GM21367 (cell line): Measurements from ENCODE around the gene ADGRL2.

Experiments
- ATAC-seq: cut with Tn5 transposase; IDR thresholded peaks from one replicate; pipeline ENCODE4 v1.9.1; 2021; ENCODE audit not compliant: unreplicated experiment

The ADGRL2 gene

DNA sequence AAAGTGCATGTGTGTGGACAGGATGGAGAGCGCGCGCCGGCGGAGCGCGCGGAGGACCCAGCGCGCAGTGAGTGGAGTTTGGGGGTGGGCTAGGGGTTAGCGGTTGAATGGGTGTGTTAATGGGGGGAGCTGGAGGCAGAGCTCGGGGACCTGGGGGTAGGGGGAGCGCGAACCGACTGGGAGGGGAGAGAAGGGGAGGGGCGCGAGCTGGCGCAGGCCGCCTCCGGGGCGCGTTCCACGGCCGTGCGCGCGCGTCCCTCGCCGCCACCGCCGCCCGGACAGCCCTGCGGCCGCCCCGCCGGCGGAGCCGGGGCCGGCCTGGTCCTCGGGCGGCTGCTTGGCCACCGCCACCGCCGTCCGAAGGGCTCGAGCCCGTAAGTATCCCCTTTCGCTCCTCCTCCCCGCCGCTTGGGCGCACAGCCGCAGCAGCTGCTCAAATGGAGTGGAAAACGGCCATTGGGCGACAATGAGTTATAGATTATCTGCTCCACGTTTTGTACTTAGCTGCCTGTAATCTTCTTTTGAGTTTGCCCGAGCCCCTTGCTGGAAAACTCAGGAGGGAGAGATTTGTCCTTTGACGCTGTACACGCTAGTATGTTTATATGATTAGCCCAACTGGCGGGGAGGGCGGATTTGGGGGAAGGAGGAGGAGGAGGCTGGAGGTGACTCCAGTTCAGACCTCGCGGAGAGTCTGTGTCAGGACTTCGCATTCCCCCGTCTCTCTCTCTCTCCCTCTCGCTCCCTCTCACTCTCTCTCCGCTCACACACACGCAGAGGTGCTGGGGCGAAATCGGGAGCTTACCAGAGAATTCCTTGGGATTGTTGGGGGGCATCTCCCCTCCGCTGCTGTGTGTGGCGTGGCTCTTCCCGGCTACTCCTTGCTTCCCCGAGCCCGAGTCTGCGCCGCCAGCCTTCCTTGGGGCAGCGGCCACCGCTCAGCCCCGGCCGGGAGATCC, at the start of gene ADGRL2:
Gene ADGRL2 (plus strand): TSS at position 240 of the 956 bp plus-strand sequence. CDS start 36,051 bp downstream, outside the sequence.
- ATAC-seq: no peak

DNA sequence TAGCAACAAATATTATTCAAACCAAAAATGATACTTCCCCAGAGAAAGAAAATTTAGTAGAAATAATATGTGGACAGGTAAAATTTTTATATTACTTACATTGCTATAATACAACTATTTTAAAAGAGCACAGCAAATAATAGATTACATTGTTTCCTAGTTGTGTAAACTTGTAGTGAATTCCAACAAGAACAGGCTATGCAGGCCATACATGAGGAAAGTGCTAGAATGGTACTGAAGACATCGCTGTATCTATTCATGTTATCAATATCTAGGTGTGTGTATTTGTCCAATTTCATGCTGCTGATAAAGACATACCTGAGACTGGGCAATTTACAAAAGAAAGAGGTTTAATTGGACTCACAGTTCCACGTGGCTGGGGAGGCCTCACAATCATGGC, 47.9 kb upstream of the ADGRL2 start:
- no peak for ATAC-seq

DNA sequence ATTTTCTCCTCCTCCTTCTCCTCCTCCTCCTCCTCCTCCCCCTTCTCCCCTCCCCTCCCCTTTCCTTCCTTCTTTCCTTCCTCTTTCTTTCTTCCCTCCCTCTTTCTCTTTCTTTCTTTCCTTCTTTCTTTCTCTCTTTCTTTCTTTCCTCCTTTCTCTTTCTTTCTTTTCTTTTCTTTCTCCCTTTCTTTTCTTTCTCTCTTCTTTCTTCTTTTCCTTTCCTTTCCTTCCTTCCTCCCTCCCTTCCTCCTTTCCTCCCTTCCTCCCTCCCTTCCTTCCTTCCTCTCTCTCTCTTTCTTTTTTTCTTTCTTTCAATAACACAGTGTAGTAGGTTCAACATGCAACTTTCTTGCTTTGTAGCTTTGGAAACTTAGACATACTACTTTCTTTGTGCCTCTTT, 46.3 kb upstream of the ADGRL2 start:
- ATAC-seq: no peak

GRCh38 chr1:81756872-81757271, 43.9 kb upstream of the ADGRL2 start:
- no peak for ATAC-seq

DNA sequence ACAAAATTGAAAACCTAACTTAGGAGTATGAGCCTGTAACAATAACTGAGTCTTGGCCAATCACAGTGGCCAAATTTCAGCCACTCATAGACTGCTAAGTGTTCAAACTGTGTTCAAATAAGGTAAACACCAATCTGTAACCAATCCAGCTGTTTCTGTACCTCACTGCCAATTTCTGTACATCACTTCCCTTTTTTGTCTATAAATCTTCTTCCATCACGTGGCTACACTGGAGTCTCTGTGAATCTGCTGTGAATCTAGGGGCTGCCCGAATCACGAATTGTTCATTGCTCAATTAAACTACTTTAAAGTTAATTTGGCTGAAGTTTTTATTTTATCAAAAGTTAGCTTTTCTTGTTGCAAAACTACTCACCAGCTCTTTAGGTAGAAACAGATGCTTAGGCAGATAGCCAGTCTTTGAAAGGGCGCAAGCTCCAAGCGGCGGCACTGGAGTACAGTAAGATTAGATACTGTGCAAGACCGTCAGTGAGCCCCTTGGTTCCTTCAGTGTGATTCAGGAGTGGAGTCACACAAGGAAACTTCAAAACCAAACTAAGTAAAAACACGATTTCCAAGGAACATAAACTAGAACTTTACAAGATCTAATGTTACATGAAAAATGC, 43.2 kb upstream of the ADGRL2 start:
- ATAC-seq: no peak

DNA sequence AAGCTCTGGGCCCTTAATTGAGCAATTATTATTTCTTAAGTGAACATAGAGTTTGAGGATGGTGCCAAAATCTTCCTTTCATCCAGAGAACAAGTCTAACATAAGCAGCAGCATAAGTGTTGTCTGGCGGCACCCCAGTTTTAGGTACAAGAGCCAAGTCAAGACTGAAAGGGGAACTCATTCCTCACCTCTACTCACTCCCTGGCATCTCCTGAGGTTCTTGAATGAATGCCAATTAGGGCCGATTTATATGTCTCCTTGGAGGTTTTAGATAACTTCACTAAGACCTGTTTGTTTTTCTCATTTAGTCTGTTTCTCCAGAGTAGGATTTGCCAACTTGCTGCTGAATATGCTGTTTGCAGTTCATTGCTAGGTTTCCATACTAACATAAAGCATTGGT, 42.6 kb upstream of the ADGRL2 start:
- no peak for ATAC-seq

DNA sequence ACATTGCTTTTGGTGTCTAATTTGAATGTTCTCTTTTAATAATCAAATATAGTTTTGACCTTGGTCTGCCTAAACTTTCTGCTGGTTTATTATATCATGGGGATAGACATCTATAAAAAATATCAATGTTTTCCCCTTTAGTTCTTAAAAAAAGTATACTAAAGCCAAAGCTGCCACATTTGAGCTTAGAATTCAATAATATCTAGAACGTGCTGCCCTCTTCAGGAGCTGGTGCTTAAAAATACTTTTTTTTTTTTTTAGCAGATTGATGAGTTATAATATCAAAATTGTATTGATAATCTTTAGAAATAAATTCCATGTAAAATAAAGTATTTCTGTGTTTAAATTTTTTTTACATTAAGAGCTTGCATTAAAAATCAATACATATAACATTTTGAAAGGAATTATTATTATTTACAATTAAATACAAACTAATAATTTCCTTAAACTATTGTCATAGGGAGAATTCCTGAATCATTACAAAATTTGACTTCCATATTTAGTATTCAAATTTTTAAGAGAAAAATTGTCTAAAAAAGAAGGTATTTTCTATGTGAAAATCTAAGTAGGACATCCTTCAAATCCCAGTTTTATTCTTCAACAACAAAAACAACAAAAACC, 40.1 kb upstream of the ADGRL2 start:
- no peak for ATAC-seq

DNA sequence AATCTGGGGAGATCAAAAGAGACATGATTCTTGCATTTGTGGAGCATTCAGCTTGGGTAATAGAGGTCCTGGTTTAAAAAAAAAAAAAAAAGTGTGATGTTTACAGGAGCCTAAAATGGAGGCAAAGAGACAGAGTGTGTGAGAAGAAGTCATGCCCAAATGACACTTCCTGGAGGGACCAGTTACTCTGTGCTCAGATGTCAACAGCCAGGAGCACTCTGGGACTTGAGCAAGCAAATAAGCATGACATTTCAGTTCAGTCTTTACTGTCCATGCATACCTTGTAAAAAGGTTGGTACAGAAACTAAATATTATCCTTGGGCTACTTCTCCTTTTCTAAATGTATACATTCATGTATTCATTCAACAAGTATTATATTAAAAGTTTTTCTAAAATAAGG, 25.2 kb upstream of the ADGRL2 start:
- ATAC-seq: no peak

DNA sequence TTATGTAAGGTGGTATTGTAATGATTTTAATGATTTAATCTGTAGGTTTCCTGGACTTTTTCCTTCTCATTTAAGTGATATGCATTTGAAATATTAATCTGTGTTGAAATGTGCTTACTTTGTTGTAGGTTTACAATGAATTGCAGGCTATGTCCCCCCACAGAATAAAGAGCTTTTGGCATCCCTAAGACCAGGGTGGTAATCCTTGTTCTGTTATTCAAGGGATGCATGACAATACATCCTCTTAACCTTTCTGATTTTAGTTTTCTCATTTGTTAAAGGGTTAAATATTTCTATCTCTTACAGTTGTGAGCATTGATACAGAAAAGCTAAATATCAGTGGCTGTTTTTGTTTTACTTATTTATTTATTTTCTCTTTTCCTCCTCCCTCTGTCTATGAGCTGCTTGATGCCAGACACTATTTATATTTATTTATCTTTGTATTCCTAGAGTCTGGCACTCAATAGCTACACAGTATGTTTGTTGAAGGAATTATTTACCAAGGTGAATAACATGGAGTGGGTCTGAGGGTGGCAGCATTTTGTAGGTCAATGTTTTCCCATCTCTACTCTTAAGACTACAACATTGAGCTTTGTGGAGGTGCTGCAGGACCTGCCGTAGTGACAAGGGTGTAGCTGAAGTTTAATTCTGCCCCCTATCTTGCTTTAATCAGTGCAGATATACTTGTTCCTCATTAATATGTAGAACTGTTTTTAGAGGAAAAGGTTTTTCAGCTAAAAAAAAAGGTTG, 19.9 kb upstream of the ADGRL2 start:
- ATAC-seq: no peak

DNA sequence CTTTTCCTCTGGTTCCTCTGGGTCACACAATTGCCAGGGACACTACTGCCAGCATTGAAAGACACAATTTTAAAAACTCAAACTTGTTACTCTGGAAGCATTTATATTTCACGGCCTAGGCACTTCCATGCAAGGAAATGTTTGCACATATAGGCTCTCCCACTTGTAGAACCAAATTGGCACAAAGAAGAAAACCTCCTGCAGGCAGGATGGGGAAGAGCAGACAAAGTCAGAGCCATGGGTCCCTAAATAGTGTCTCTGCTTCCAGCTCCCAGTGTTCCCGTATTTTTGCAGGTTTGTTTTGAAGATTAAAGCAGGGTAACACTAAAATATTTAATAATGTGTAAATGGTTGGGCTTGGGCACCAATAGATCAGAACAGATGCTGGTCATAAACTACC, 19.0 kb upstream of the ADGRL2 start:
- ATAC-seq: no peak

DNA sequence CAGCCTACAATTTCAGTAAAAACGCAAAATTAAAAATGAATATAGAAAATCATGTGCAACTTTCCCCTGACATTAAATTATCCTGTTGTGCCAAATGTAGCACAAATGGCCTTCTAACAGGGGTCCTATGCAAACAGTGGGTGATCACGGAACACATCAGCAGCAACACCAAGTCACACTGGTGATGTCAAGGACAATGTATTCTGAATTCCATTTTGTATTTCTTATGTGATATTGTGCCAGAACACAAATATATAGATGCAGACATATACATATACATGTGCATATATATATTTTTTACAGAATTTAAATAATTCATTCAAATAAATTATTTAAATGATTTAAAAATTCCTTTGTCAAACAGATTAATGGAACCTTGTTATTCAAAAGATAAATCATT, 8.6 kb upstream of the ADGRL2 start:
- ATAC-seq: no peak

- no peak for ATAC-seq
Measured at GRCh38 chr1:81797701-81798100, 3.0 kb upstream of the ADGRL2 start.

GRCh38 chr1:81799939-81800694, 617 bp upstream of the ADGRL2 start:
- ATAC-seq: no peak

DNA sequence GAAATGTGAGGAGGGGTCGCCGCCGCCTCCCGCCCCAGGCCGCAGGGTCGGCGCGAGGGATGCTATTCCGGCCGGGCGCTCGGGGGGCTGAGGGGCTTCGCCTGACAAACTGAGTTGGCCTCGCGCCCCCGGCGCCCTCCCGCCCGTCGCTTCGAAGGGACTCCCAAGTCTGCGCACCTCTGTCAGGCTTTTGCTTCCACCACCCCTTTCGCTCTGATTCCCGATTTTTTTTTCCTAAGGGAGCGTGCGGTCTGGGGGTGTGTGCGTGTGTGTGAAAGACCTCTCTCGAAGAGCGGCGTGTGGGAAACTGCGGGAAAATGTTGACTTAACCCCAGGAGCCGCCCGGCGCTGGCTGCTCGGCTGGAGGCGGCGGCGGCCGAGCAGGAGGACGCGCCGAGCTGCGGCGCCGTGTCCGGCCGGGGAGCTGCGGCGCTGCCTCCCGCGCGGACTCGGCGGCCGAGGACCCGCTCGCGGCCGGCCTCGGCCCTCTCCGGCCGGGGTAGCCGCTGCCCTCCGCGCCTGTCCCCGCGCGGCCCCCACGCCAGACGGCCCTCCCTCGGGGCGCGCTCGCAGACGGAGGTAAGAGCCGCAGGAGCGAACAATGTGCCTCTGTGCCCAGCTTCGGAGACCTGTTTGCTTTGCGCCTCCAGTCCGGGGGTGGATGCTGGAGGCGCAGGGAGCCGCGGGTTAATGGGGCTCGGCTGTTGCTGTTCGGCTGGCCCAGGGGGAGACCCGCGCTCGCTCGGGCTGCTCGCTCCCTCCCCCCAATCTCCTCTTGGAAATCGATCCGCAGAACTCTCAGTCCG, 1.1 kb downstream of the ADGRL2 start:
- ATAC-seq: no peak

DNA sequence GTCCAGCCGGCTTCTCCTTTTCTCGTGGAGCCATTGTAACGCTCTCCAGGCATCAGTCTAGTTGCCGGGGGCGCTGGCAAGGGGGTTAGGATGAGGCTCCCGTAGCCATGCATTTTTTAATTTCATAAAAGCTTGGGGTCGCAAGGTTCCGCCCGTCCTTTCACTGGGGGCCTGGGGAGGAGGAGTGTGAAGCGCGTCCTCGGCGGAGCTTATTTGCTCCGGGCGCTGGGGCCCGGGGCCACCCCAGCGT, 1.6 kb downstream of the ADGRL2 start:
- no peak for ATAC-seq

GRCh38 chr1:81802707-81803430, 2.1 kb downstream of the ADGRL2 start:
- ATAC-seq: no peak

GRCh38 chr1:81803431-81804110, 2.8 kb downstream of the ADGRL2 start:
- no peak for ATAC-seq

- no peak for ATAC-seq
Measured at GRCh38 chr1:81804312-81804711, 3.6 kb downstream of the ADGRL2 start.
